Superior temporal gyrus (tissue), 1 donor: ENCODE data around the gene TRPC3.
"Not testable (repeated sequence)": the region's sequence is repeated elsewhere in the genome, so short reads cannot be mapped to it uniquely, and the experiment has no call there.

Experiments used
- DNase-seq: peaks from one replicate; pipeline ENCODE4 v3.0.0-alpha.2; 2016; ENCODE audit errors: extremely low spot score

TRPC3 gene

DNA sequence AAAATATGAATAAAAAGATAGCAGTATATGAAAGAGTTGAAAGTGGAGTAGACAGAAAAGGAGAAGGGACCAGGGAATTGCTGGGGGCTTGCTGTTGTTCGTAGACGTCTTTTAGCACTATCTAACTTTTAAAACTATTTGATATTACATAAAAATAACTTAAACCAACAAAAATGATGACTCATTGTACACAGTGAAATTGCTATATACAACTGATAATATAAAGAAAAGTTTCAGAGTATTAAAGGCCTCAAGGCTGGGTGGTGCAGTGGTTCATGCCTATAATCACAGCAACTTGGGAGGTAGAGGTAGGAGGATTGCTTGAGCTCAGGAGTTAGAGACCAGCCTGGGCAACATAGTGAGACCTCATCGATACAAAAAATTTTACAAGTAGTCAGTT, 5.2 kb downstream of the TRPC3 start:
- no peak for DNase-seq

DNA sequence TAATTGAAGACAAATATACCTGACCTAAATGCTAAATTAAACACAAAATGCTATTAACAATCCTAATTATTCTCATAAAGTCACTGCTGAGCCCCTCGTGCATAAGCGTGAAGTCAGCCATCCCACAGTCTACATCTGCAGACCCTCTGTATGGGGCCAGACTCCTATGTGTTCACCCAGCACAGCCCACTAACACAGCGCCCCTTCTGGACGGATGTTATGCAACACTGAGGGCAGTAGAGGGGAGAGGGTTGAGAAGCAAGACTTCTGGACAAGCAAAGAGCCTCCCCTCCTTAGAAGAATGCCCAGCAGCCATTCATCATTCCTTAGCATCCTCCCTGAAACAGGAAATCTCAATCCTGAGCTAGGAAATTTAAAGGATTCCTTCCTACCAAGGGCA, 7.9 kb downstream of the TRPC3 start:
- DNase-seq = no peak

DNA sequence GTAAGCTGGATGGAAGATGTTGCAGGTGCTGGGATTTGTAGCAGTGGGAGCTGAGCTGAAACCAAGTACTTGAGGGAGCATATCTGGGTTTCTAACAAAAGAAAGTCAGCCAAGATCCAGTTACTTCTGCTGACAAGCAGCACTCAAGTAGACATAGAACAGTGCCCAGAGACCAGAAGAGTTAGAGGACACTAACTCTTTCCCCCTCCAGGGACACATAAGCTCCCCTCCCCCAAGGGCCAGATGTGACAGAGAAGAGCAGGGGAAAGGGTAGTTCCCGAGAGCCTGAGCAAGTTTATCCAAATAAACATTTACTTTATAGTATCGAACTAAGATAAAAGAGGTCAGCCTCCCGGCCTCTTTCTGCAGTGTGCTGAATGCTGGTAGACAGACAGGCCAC, 12.2 kb downstream of the TRPC3 start:
- DNase-seq = no peak

DNA sequence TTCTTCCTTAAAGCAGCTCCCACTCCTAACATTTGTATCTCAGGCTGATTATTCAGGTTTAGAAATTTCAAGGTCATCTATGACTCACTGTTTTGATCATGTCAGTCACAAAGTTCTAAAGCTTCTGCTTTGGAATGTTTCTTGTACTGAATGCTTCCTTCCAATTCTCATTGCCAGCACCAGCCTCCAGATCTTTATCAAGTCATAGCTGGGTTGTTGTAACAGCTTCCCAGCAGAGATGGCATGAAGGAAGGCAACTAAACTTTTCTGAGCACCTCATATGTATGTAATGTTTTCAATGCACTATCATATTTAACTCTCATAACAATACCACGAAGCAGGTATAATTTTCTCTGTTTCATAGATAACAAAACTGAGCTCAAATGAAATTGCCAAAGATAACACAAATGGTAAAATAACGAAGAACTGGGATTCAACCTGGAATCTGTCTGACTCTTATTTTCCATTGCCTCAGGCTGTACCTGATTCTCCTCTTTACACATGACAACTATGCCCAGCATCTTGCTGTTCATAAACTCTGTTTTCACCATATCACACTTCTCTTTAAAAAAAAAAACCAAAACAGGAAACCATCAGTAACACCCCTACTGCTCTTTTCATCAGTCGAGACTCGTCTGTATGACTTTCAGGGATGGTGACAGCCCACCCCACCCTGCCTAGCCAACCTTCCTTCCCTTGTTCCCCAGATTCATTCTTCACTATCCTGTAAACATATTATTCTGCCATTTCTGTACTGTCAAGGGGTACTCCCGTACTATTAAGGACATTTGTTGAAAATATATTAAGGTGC, 13.4 kb downstream of the TRPC3 start:
- no peak for DNase-seq

DNA sequence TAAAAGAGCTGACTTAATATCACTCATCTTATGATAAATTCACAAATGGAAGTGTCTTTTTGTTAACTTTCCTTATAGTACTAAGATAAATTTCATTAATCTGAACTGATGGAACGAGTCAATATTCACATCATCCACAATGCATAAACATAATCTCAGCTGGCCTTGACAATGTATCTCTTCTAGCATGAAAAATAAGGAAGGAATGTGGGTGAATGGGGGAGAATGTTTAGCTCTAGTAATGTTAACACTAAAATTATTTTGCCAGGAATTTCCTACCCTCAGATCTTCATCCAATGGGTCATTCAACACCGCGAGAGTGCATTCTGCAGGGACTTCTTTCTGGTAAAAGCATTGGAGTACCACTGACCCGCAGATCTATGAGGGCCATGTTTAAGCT, 15.8 kb downstream of the TRPC3 start:
- no peak for DNase-seq

DNA sequence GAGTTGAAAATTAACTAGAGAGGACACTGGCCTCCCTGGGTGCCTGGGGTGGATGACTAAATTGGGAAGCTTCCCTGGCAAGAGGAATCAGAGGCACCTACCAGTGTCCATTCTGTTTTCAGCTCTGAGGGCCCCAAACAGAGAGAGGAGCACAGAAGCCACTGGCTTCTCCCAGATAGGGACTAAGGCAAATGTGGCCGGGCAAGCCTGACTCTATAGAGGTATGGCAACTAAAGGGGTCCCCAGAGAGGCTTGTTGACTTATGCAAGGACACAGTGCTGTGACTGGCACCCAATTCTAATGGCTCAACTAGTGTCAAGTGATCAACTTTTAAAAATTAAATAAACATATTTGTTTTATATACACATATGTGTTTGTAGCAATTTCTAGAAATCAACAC, 17.2 kb downstream of the TRPC3 start:
- no peak for DNase-seq

DNA sequence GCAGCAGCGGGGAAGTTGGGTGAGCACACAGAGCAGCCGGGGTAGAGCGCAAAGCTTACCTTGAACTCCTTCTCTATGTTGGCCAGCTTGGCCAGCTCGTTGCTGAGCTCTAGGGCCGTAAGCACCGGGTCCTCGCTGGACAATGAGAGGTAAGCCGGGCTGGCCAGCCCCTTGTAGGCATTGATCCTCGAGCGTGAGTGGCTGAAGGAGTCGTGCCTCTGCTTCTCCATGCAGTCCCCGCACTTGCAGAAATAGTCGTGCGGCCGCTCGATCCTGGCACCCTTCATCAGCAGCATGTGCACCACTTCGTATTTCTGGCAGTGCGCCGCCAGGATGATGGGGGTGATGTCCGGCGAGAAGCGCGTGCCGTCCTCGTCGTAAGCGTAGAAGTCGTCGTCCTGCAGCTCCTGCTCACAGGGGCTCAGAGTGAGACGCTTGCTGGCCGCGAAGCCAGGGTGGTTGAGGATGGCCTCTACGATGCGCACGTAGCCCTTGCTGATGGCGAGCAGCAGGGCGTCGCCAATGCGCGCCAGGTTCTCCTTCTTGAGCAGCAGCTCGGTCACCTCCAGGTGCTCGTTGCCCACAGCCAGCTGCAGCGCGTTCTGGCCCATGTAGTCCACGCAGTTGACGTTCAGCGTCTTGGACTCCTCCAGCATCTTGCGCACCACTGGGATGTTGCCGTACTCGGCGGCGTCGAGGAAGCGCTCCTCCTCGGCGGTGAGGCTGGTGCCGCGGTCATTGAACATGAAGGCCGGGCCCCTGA, 19.5 kb downstream of the TRPC3 start:
- DNase-seq = no peak

DNA sequence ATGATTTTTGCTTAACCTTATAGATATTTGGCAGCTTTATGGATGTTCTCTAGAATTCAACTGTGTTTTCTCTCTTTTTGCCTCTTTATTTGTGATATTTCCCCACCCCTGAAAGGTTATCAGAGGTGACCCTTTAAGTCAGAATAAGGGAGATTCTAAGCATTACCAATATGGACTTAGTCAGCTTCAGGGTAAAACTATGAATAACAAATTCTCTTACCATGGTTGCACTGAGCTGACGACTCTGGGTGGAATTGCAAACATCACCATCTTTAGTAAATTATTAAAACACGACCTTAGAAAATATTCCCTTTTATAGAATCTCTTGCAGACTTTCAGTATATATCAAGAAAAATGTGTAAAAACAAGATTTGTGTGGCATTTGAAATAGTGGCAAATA, 21.6 kb downstream of the TRPC3 start:
- DNase-seq = no peak

DNA sequence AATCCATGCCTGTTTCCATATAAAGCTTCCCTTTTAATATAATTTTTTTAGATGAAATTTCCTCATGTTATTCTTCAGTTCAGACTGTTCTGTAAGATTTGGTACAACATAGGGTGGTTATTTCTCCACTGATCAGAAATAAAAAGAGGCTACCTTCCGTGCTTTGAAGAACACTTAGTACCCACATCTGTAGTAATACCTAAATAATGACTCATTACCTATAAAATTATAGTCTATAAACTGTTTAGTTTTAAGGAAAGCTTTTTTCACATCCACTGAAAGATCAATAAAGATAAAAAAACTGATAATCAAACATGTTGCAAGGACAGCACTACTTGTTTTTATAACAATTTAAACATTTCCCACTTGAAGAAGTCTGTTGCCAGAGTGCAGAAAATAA, 23.9 kb downstream of the TRPC3 start:
- no peak for DNase-seq

DNA sequence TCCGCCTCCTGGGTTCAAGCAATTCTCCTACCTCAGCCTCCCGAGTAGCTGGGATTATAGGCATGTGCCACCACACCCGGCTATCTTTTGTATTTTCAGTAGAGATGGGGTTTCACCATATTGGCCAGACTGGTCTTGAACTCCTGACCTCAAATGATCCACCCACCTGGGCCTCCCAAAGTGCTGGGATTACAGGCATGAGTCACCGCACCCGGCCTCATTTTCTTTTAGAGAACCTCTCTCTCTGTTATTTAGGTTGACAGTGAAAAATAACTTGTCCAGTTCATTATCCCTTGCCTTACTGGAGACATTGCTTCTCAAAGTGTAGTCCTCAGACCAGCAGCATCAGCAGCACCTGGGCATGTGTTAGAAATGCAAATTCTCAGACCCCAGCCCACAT, 25.4 kb downstream of the TRPC3 start:
- not testable (repeated sequence) for DNase-seq

DNA sequence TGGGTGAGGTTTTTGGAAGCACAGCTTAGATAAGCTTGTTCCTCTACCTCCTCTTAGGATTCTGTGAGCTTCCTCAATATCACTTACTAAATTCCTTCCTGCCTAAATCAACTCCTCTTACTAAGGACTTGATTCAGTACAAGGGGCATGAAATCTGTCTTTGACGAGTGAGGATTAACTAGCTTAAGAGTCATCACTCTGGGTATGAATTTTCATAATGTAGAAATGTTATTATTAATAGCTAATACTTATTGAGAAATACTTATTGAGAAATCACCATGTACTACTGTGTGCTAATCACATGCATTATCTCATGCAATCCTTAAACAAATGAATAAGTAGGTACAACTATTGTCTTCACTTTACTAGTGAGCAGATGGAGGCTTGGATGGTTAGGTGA, 28.6 kb downstream of the TRPC3 start:
- DNase-seq = no peak

DNA sequence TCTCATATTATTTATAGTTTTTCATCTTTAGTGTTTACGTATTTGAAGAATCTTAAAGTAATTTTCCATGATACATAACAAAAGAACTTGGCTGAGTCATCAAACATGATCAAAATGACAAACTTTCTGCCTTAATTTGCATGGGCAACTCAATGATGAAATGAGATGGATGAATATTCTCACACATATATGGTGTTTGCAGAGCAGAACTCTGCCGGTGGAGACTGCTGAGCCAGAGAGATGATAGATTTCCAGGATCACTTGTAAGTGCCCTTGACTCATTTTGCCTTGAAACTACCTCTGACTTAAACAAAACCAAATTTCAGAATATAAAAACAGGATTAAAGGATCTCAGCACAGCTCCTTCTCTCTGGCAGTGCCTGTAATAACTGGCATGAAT, 38.2 kb downstream of the TRPC3 start:
- no peak for DNase-seq

DNA sequence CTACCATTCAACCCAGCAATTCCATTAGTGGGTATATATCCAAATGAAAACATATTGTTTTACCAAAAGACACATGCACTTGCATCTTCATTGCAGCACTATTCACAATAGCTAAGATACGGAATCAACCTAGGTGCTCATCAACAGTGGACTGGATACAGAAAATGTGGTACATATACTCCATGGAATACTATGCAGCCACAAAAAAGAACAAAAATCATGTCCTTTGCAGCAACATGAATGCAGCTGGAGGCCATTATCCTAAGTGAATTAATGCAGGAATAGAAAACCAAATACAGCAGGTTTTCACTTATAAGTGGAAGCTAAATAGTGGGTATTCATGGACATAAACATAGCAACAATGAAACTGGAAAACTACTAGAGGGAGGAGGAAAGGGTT, 43.5 kb downstream of the TRPC3 start:
- no peak for DNase-seq

DNA sequence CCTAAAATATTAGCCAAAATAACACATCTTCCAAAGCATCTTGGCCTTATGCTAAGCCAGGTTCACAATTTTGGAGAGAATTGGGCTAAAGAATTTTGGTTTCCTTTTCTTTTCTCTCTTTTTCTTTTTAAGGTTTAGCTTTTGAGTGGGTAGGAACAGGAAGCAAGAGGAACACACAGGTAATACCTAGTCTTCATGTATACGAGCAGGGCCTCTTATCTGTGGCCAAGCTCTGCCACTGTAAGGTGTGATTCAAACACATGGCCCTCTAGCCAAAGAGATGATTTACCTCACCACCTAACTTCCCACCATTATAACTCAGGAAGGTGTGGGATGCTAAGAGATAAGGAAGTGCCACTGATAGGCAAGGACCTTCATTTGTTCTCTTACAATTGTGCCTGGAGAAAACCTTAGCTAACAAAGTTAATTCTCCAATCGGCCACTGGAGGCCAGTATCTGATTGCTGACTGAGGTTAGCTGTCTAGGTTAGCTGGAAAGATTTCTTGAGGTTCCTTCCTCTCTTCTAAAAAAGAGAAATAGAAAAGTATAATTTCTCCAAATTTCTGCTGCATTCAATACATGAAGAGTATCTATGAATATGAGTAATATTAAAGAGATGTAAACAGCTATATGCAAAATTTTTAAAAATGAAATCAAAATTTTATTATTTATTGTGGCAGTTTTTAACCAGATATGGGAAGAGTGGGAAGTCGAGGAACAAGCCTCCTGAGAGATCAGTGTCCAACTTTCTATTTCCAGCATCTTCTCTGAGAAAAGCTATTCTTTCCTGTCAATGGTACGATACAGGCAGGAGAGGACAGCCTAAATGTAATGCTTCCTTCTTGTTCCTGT, 51.5 kb downstream of the TRPC3 start:
- DNase-seq = peak; percentile 87

DNA sequence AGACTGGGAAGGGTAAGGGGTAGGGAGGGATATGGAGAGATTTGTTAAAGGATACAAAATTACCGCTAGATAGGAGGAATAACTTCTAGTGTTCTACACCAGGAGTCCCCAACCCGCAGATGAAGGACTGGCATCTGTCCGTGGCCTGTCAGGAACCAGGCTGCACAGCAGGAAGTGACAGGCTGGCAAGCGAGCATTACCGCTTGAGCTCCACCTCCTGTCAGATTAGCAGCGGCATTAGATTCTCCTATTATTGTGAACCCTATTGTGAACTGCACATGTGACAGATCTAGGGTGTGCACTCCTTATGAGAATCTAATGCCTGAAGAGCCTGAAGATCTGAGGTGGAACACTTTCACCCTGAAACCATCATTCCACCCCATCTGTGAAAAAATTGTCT, 53.7 kb downstream of the TRPC3 start:
- DNase-seq = no peak

DNA sequence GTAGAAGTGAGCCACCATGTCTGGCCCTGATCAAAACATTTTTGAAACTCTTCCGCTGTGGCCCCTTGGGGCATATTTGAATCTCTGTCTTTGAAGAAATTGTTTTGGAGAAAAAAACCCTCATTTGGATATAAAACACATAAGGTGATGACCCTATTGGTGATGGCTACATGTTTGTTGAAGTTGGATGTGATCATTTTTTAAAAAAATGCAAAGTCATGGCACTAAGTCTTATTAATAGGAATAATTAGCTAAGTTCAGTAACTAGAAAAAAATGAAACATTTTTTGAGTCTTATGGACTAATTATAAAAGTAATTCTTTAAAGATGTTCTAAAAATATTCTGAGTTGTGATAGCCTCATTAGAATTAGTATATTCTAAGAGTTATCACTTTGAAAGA, 63.7 kb downstream of the TRPC3 start:
- DNase-seq = no peak

DNA sequence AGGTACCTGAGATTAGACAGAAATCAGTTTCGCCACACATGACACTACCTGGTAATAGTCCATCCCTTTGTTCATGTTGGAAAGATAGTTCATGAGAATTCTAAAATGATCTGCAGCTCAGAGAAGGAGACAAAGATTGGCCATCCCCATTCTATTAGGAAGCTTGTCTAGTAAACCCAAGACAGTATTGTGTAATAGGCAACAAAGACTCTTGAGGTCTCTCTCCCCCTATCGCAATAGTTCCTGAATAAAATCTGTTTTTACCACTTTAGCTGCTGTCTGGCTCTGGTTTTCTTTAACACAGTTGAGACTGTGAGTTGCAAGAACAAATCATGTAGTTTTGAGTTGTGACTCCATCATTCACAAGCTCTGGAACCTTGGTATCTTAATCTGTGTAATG, 66.7 kb downstream of the TRPC3 start:
- no peak for DNase-seq

DNA sequence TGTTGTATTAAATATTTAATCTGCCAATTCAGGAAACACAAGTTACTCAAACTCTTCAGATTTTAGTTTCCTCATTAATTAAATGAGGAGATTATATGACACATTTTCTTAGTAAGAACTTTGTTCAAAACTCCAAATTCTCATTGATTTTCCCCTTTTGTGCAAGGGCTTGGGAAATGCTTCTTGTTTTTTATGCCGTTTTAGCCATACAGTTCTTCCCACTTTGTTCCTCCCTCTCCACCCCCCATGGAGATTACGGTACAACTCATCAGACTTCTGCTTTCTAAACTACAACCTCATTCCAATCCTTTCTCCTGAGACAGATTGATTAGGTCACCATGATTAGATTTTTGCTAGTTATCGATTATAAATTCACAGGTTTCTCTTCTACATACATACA, 70.7 kb downstream of the TRPC3 start:
- no peak for DNase-seq

DNA sequence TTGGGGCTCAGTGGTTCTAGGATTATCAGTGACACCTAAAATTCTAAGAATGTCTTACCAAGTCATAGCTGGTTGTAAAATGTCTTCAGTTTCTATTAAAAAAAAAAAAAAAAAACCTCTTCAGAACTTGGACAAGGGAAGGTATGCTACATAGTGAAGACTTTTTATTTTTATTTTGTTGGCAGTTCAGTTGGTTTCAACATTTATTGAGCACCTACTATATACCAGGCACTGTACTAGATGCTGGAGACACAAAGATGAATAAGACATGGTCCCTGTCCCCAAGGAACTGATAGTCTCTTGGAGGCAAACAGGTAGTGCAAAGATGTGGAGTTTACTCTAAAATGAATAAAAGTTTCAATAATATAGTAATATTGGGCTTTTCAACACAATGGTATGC, 72.7 kb downstream of the TRPC3 start:
- no peak for DNase-seq

DNA sequence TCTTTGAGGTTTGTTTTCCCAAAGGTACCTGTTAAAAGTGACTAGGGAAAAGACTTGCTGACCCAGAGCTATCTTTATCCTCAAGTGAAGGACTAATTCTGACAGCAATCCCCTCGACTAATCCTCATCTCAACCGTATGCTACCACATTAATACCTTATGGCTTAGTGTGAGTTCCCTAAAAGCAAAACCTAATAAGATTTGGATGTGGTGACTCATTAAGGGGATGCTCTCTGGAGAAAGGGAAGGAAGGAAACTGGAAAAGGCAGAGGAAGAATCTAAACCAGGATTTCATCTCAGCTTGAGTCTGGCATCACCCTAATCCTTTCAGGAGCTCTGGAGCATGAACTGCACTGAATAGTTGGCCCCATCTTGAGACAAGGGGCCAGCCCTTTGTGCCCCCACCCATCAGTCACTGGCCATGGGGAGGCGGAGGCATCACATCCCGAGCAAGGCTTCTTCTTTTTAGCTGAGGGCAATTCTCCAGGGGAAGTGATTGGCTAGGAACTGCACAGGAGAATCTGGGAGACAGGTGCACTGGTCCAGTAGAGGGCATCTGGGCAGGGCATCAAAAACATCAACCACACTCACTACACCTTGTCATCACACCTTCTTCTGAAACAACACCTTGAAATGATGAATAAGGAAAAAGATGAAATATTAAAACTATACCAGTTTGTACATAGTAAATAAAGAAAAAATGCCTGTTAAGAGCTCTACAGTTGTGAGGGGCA, 74.7 kb downstream of the TRPC3 start:
- DNase-seq = no peak

DNA sequence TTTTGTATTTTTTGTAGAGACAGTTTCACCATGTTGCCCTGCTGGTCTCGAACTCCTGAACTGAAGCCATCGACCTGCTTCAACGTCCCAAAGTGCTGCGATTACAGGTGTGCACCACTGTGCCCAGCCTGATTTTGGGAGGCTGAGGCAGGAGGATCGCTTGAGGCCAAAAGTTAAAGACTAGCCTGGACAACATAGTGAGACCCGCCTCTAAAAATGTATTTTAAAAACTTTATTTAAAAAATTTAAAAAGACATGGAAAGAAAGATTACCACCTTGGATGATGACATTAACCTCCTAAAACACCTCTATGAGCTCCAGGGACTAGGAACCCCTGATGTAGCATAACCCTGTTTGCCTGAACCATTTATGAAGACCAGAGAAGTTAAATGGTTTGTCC, 75.8 kb downstream of the TRPC3 start:
- DNase-seq = no peak

DNA sequence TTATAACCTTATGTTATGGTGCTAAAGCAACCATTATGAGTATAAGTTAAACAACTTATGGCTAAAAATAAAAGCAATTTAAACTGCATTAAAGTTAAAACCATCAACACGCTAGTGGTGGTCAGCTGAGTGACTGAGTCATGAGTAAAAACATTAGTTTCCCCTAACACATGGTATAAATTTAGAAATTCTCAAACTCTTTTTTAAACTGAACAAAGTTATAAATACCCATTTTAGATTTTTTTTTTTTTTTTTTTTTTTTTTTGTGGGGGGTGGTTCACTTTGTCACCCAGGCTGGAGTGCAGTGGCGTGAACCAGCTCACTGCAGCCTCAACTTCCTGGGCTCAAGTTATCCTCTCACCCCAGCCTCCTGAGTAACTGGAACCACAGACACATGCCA, 76.2 kb downstream of the TRPC3 start:
- no peak for DNase-seq
